ENCODE measurements around the gene PES1. TPM values are rescaled to one million over a fixed set of nuclear protein-coding genes. Genes with fewer than 3 reads are reported as not detected.
"Not testable (repeated sequence)": the region's sequence is repeated elsewhere in the genome, so short reads cannot be mapped to it uniquely, and the experiment has no call there.

Gene PES1
- total RNA-seq, 1 donor from 2014 or later, result 168 TPM

GRCh38 chr22:30619909-30620308 is 28.2 kb upstream of the PES1 start:
- DNase-seq (ENCODE audit: low spot score); H3K27ac Mint-ChIP-seq; H3K4me1 Mint-ChIP-seq (ENCODE audit: low read depth); intact Hi-C loops (cut with micrococcal nuclease); H3K9me3 Mint-ChIP-seq; H3K27me3 Mint-ChIP-seq (ENCODE audit: insufficient read depth); H3K4me3 Mint-ChIP-seq; H3K36me3 Mint-ChIP-seq (ENCODE audit: low read depth): not testable (repeated sequence)

GRCh38 chr22:30617819-30618218 is 26.1 kb upstream of the PES1 start:
- intact Hi-C loops (cut with micrococcal nuclease), result no loop called here
- Mint-ChIP-seq H3K36me3 (ENCODE audit: low read depth) (no peaks in the 10 kb centered on the region), H3K4me1 (ENCODE audit: low read depth) (no peaks in the 10 kb centered on the region), H3K27me3 (ENCODE audit: insufficient read depth) (no peaks in the 10 kb centered on the region), H3K27ac (no peak overlapping the region), H3K9me3 (no peaks in the 10 kb centered on the region), H3K4me3 (no peak overlapping the region)
- no peak for DNase-seq (ENCODE audit: low spot score)

GRCh38 chr22:30615543-30615954 is 23.8 kb upstream of the PES1 start:
- intact Hi-C loops (cut with micrococcal nuclease), result no loop called here
- no peaks in the 10 kb centered on the region for H3K9me3 Mint-ChIP-seq
- H3K4me3 Mint-ChIP-seq, result no peak overlapping the region
- H3K4me1 Mint-ChIP-seq (ENCODE audit: low read depth), result peaks cover 10% of the 10 kb centered on the region
- no peaks in the 10 kb centered on the region for H3K36me3 Mint-ChIP-seq (ENCODE audit: low read depth)
- no peaks in the 10 kb centered on the region for H3K27me3 Mint-ChIP-seq (ENCODE audit: insufficient read depth)
- DNase-seq (ENCODE audit: low spot score), result no peak
- H3K27ac Mint-ChIP-seq, result no peak overlapping the region

GRCh38 chr22:30614879-30615278 is 23.2 kb upstream of the PES1 start:
- H3K9me3 Mint-ChIP-seq, result no peaks in the 10 kb centered on the region
- peaks cover 16% of the 10 kb centered on the region for H3K4me1 Mint-ChIP-seq (ENCODE audit: low read depth)
- no peak for DNase-seq (ENCODE audit: low spot score)
- intact Hi-C loops (cut with micrococcal nuclease), result no loop called here
- H3K27me3 Mint-ChIP-seq (ENCODE audit: insufficient read depth), result no peaks in the 10 kb centered on the region
- no peak overlapping the region for H3K27ac Mint-ChIP-seq
- H3K4me3 Mint-ChIP-seq, result no peak overlapping the region
- H3K36me3 Mint-ChIP-seq (ENCODE audit: low read depth), result no peaks in the 10 kb centered on the region

DNA sequence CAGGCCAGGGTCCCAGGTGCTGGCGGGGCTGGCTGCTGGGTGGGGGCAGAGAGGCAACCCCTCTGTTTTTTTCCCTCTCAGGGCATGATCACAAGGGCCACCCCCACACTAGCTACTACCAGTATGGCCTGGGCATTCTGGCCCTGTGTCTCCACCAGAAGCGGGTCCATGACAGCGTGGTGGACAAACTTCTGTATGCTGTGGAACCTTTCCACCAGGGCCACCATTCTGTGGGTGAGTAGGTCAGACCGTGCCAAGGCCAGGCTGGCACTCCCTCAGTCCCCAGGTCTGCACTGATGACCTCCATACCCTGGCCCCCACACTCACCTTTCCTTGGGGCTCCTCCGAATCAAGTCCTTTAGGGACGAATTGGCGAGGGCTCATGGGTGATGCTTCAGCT is 22.6 kb upstream of the PES1 start:
- Mint-ChIP-seq H3K4me3 (no peak overlapping the region), H3K36me3 (ENCODE audit: low read depth) (peaks cover 1% of the 10 kb centered on the region), H3K9me3 (no peaks in the 10 kb centered on the region), H3K27ac (no peak overlapping the region), H3K4me1 (ENCODE audit: low read depth) (peaks cover 23% of the 10 kb centered on the region), H3K27me3 (ENCODE audit: insufficient read depth) (no peaks in the 10 kb centered on the region)
- intact Hi-C loops (cut with micrococcal nuclease), result no loop called here
- no peak for DNase-seq (ENCODE audit: low spot score)

- intact Hi-C loops (cut with micrococcal nuclease), result no loop called here
- no peaks in the 10 kb centered on the region for H3K9me3 Mint-ChIP-seq
- no peak overlapping the region for H3K4me3 Mint-ChIP-seq
- H3K4me1 Mint-ChIP-seq (ENCODE audit: low read depth), result peaks cover 37% of the 10 kb centered on the region
- no peak for DNase-seq (ENCODE audit: low spot score)
- peaks cover 1% of the 10 kb centered on the region for H3K36me3 Mint-ChIP-seq (ENCODE audit: low read depth)
- H3K27ac Mint-ChIP-seq, result no peak overlapping the region
- no peaks in the 10 kb centered on the region for H3K27me3 Mint-ChIP-seq (ENCODE audit: insufficient read depth)
These were observed 21.1 kb upstream of the PES1 start for GRCh38 chr22:30612789-30613188.

DNA sequence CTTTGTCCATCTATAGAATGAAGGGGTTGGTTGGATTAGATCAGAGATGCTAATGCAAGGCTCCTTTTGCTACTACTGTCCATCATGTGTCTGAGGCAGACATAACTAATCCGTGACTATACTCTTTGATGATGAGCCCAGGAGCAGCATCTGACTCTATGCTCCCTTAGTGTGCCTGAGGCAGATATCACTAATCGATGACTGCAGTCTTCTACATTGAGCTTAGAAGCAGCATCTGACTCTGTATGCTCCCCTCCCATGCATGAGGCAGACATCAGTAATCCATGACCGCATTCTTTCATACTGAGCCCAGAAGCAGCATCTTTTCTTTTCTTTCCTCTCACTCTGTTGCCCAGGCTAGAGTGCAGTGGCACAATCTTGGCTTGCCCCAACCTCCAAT is 19.5 kb upstream of the PES1 start:
- Mint-ChIP-seq H3K4me1 (ENCODE audit: low read depth) (peaks cover 52% of the 10 kb centered on the region), H3K9me3 (no peaks in the 10 kb centered on the region), H3K4me3 (no peak overlapping the region), H3K27ac (no peak overlapping the region), H3K27me3 (ENCODE audit: insufficient read depth) (no peaks in the 10 kb centered on the region), H3K36me3 (ENCODE audit: low read depth) (peaks cover 1% of the 10 kb centered on the region)
- no peak for DNase-seq (ENCODE audit: low spot score)
- intact Hi-C loops (cut with micrococcal nuclease), result no loop called here

DNA sequence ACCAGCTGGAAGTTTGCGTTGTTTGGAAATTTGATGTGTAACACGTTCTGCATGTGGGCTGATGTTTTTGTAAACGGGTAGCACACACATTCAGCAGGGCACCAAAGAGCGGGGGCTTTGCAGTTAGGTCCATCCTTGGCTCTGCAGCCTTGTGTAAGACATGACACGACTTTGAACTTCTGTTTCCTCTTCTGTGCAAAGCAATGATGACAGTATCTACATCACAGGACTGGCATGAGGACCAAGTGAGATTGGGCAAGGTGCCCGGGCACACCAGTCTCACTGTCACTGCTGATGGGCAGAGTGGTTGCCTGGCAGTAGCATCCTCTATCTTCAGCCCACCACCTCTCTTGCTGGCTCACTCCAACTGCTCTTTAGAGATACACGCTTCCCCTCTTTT is 18.6 kb upstream of the PES1 start:
- DNase-seq (ENCODE audit: low spot score), result no peak
- no peak overlapping the region for H3K4me3 Mint-ChIP-seq
- H3K9me3 Mint-ChIP-seq, result no peaks in the 10 kb centered on the region
- H3K27ac Mint-ChIP-seq, result no peak overlapping the region
- H3K36me3 Mint-ChIP-seq (ENCODE audit: low read depth), result peaks cover 1% of the 10 kb centered on the region
- H3K27me3 Mint-ChIP-seq (ENCODE audit: insufficient read depth), result no peaks in the 10 kb centered on the region
- H3K4me1 Mint-ChIP-seq (ENCODE audit: low read depth), result peaks cover 60% of the 10 kb centered on the region
- intact Hi-C loops (cut with micrococcal nuclease), result no loop called here

GRCh38 chr22:30609260-30610185 is 17.8 kb upstream of the PES1 start:
- peak overlapping the region; percentile 66 for H3K27ac Mint-ChIP-seq
- no peaks in the 10 kb centered on the region for H3K27me3 Mint-ChIP-seq (ENCODE audit: insufficient read depth)
- intact Hi-C loops (cut with micrococcal nuclease), result loop anchor here (1.0 kb wide), 3 partner anchors 17 to 136 kb away; no protein-coding TSS in a partner anchor
- DNase-seq (ENCODE audit: low spot score), result peak; percentile 52
- peaks cover 1% of the 10 kb centered on the region for H3K36me3 Mint-ChIP-seq (ENCODE audit: low read depth)
- no peaks in the 10 kb centered on the region for H3K9me3 Mint-ChIP-seq
- peak overlapping the region; percentile 38 for H3K4me3 Mint-ChIP-seq
- peaks cover 61% of the 10 kb centered on the region for H3K4me1 Mint-ChIP-seq (ENCODE audit: low read depth)

- no peaks in the 10 kb centered on the region for H3K27me3 Mint-ChIP-seq (ENCODE audit: insufficient read depth)
- peaks cover 1% of the 10 kb centered on the region for H3K36me3 Mint-ChIP-seq (ENCODE audit: low read depth)
- no peak for DNase-seq (ENCODE audit: low spot score)
- no peak overlapping the region for H3K27ac Mint-ChIP-seq
- peaks cover 61% of the 10 kb centered on the region for H3K4me1 Mint-ChIP-seq (ENCODE audit: low read depth)
- intact Hi-C loops (cut with micrococcal nuclease), result no loop called here
- H3K9me3 Mint-ChIP-seq, result no peaks in the 10 kb centered on the region
- no peak overlapping the region for H3K4me3 Mint-ChIP-seq
These were observed 16.2 kb upstream of the PES1 start for GRCh38 chr22:30607939-30608338.

DNA sequence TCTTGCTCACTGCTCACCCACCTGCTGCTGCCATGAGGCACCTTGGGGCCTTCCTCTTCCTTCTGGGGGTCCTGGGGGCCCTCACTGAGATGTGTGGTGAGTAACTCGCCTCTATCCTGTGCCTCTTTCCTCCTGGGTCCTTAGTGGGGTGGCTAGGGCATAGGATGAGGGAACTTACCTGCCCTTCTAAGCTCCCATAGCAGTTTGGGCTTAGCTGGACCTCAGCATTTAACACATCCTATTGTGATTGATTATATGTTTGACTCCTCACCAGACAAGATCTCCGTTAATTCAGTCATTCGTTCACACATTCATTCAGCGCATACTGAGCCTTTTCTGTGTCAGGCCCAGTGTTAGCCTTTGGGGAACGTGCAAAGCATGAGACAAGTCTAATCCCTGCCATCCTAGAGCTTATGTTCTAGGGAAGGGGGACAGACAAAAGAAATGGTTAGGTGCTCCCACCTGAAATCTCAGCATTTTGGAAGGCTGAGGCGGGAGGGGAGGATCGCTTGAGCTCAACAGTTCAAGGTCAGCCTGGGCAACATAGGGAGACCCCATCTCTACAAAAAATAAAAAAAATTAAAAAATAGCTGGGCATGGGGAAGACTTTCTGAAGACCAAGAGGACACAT is 15.7 kb upstream of the PES1 start:
- Mint-ChIP-seq H3K27me3 (ENCODE audit: insufficient read depth) (no peaks in the 10 kb centered on the region), H3K4me3 (peak overlapping the region; percentile 82), H3K4me1 (ENCODE audit: low read depth) (peaks cover 61% of the 10 kb centered on the region), H3K9me3 (no peaks in the 10 kb centered on the region), H3K36me3 (ENCODE audit: low read depth) (peaks cover 1% of the 10 kb centered on the region), H3K27ac (peak overlapping the region; percentile 47)
- intact Hi-C loops (cut with micrococcal nuclease), result no loop called here
- DNase-seq (ENCODE audit: low spot score), result no peak

DNA sequence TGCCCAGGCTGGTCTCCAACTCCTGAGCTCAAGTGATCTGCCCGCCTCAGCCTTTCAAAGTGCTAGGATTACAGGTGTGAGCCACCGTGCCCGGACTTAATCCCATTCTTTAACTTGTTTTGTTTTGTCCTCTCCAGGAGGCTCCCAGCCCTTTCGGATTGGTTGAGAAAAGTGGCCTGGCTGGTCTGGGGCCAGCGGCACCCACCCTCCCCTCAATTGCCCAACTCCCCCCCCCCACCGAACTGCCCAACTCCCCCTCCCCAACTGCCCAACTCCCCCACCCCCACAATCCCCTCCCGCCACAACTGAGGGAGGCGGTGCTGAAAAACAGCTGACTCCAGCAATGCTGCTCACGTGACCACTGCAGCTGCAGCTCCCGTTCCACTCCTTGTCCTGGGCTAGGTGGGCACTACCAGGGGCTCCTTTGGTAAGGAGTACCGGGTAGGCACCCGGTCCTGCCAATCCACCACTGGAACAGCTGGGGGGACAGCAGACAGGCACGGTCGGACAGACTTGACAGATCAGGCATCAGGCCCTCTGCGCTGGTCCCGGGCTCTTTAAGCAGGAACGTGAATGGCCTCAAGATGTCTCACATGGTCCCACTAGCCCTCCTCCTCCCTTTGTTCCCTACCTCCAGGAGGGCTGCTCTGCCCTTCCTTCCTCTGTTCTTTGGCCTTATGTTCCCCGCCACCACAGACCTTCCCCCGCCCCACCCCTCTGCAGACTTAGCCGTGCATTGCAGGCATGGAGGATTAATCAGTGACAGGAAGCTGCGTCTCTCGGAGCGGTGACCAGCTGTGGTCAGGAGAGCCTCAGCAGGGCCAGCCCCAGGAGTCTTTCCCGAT is 15.0 kb upstream of the PES1 start, which contains the start of gene TCN2:
TCN2 (plus strand) TSS at position 720 of the 845 bp plus-strand sequence. CDS start 158 bp downstream, outside the sequence.
- peaks cover 65% of the 10 kb centered on the region for H3K4me1 Mint-ChIP-seq (ENCODE audit: low read depth)
- intact Hi-C loops (cut with micrococcal nuclease), result no loop called here
- peaks cover 1% of the 10 kb centered on the region for H3K36me3 Mint-ChIP-seq (ENCODE audit: low read depth)
- H3K27me3 Mint-ChIP-seq (ENCODE audit: insufficient read depth), result no peaks in the 10 kb centered on the region
- DNase-seq (ENCODE audit: low spot score), result peak; percentile 19
- H3K4me3 Mint-ChIP-seq, result peak within 1 kb of the TSS; percentile 82
- no peaks in the 10 kb centered on the region for H3K9me3 Mint-ChIP-seq
- peak within 1 kb of the TSS; percentile 47 for H3K27ac Mint-ChIP-seq
